Measurements from ENCODE around the gene CTNNA3. TPM values are rescaled to one million over a fixed set of nuclear protein-coding genes. Genes with fewer than 3 reads are reported as not detected.

Gene CTNNA3
- polyA plus RNA-seq, 1 donor from 2014 or later = 0.14 TPM

- H3K79me2 ChIP-seq (replicated peaks; ENCODE audit: insufficient read depth, low read length) = no peaks in the 10 kb centered on the region
- no peaks in the 10 kb centered on the region for H3K9me3 ChIP-seq (ENCODE audit: low read length)
- H3F3A ChIP-seq (ENCODE audit: insufficient read depth, low read length, poor library complexity, severe bottlenecking) = no peaks in the 10 kb centered on the region
- H3K4me2 ChIP-seq (ENCODE audit: low read length) = peak overlapping the region; percentile 37
- H3K27ac ChIP-seq (ENCODE audit: low read length) = peak overlapping the region; percentile 51
- H2AFZ ChIP-seq (ENCODE audit: low read depth, low read length) = no peak overlapping the region
- no peaks in the 10 kb centered on the region for H4K20me1 ChIP-seq (ENCODE audit: insufficient read depth)
- H3K9ac ChIP-seq (ENCODE audit: low read length) = no peak overlapping the region
- H3K27me3 ChIP-seq (ENCODE audit: insufficient read depth, low read depth, low read length) = no peaks in the 10 kb centered on the region
- peak overlapping the region; percentile 19 for H3K4me3 ChIP-seq (ENCODE audit: low read length)
- H3K36me3 ChIP-seq (ENCODE audit: insufficient read depth, low read length) = no peaks in the 10 kb centered on the region
- no peak for TF ChIP-seq SMC3 (conservative IDR thresholded peaks at IDR 0.05; ENCODE audit: poor library complexity)
- no peak for TF ChIP-seq REST (IDR thresholded peaks at IDR 0.05; ENCODE audit: borderline replicate concordance)
- no peak for TF ChIP-seq CTCF (IDR thresholded peaks at IDR 0.05; ENCODE audit: poor library complexity, severe bottlenecking)
- no peak for TF ChIP-seq TAF1 (IDR thresholded peaks at IDR 0.05; ENCODE audit: low read depth)
- TF ChIP-seq EZH2 (IDR thresholded peaks at IDR 0.05; ENCODE audit: borderline replicate concordance, insufficient read depth, low read length, poor library complexity, severe bottlenecking) = no peak
- TF ChIP-seq RAD21 (conservative IDR thresholded peaks at IDR 0.05) = no peak
- TF ChIP-seq MXI1 (conservative IDR thresholded peaks at IDR 0.05; ENCODE audit: poor library complexity, severe bottlenecking) = no peak
- no peak for TF ChIP-seq EP300 (conservative IDR thresholded peaks at IDR 0.05; ENCODE audit: poor library complexity, severe bottlenecking)
- TF ChIP-seq POLR2AphosphoS5 (IDR thresholded peaks at IDR 0.05) = no peak
- no peaks in the 10 kb centered on the region for H3K9me2 ChIP-seq (ENCODE audit: insufficient read depth, low read length)
Observed at GRCh38 chr10:67043041-67043440, 653.0 kb downstream of the CTNNA3 start.

GRCh38 chr10:67036808-67037207, 659.2 kb downstream of the CTNNA3 start:
- no peak overlapping the region for H3K4me2 ChIP-seq (ENCODE audit: low read length)
- no peaks in the 10 kb centered on the region for H3K27me3 ChIP-seq (ENCODE audit: insufficient read depth, low read depth, low read length)
- no peaks in the 10 kb centered on the region for H3K36me3 ChIP-seq (ENCODE audit: insufficient read depth, low read length)
- TF ChIP-seq SMC3 (conservative IDR thresholded peaks at IDR 0.05; ENCODE audit: poor library complexity) (no peak), CTCF (IDR thresholded peaks at IDR 0.05; ENCODE audit: poor library complexity, severe bottlenecking) (no peak), POLR2AphosphoS5 (IDR thresholded peaks at IDR 0.05) (no peak), MXI1 (conservative IDR thresholded peaks at IDR 0.05; ENCODE audit: poor library complexity, severe bottlenecking) (no peak), RAD21 (conservative IDR thresholded peaks at IDR 0.05) (no peak), EP300 (conservative IDR thresholded peaks at IDR 0.05; ENCODE audit: poor library complexity, severe bottlenecking) (no peak), REST (IDR thresholded peaks at IDR 0.05; ENCODE audit: borderline replicate concordance) (no peak)
- no peaks in the 10 kb centered on the region for H3K9me2 ChIP-seq (ENCODE audit: insufficient read depth, low read length)
- peaks cover 3% of the 10 kb centered on the region for H3F3A ChIP-seq (ENCODE audit: insufficient read depth, low read length, poor library complexity, severe bottlenecking)
- no peak overlapping the region for H3K27ac ChIP-seq (ENCODE audit: low read length)
- H2AFZ ChIP-seq (ENCODE audit: low read depth, low read length) = no peak overlapping the region
- H3K4me3 ChIP-seq (ENCODE audit: low read length) = no peak overlapping the region
- no peaks in the 10 kb centered on the region for H3K9me3 ChIP-seq (ENCODE audit: low read length)
- no peaks in the 10 kb centered on the region for H4K20me1 ChIP-seq (ENCODE audit: insufficient read depth)
- no peak overlapping the region for H3K9ac ChIP-seq (ENCODE audit: low read length)
- no peaks in the 10 kb centered on the region for H3K79me2 ChIP-seq (replicated peaks; ENCODE audit: insufficient read depth, low read length)
